GM18511 (cell line): ENCODE data around the gene KRTAP1-1.
"Not testable (repeated sequence)": the region's sequence is repeated elsewhere in the genome, so short reads cannot be mapped to it uniquely, and the experiment has no call there.

ENCODE experiments used
- ATAC-seq: cut with Tn5 transposase; IDR thresholded peaks from one replicate; pipeline ENCODE4 v1.9.1; 2021; ENCODE audit warnings: mild to moderate bottlenecking, moderate library complexity; ENCODE audit not compliant: unreplicated experiment

Gene KRTAP1-1

DNA sequence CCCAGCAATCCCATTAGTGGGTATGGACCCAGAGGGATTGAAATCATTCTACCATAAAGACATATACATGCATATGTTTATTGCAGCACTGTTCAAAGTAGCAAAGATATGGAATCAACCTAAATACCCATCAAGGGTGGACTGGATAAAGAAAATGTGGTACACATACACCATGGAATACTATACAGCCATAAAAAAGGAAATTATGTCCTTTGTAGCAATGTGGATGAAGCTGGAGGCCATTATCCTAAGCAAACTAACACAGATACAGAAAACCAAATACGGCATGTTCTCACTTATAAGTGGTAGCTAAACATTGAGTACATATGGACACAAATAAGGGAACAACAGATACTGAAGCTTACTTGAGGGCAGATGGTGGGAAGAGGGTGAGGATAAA lies 16.3 kb upstream of the KRTAP1-1 start:
- no peak for ATAC-seq

DNA sequence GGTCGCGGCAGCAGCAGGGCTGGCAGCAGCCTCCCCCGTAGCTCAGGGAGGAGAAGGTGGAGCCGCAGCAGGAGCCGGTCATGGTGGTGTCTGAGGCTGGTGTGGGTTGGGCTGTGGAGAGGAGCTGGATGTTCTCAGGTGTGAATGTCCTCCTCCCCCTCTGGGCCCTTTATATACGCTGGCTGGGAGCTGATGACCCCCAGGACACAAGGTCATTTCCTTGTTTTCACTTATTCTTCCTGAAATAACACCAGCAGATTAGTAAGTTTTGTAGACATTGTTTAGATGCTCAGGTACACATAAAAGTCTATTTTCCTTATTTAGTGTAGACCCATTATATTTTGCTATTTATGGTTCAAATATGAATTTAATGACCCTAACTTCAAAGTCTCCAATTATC lies 13.9 kb upstream of the KRTAP1-1 start, which contains the start of gene KRTAP2-2:
TSS of gene KRTAP2-2 (minus strand) at position 101 of the 400 bp plus-strand sequence. CDS start at position 82, 19 bp downstream.
- not testable (repeated sequence) for ATAC-seq

DNA sequence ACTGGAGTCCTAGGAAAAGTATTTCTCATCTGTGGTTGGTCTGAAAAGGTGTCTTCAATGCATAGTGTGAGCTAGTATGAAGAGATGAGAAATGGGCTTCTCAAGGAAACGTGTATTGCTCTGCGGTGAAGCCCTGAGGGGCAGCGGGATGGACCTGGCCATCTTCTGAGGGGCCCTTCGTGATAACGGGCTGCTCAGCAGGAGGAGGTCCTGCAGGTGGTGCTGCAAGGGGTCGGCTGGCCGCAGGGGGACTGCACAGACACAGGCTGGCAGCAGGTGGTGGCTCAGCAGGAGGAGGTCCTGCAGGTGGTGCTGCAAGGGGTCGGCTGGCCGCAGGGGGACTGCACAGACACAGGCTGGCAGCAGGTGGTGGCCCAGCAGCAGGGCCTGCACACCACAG lies 13.3 kb upstream of the KRTAP1-1 start:
- not testable (repeated sequence) for ATAC-seq

DNA sequence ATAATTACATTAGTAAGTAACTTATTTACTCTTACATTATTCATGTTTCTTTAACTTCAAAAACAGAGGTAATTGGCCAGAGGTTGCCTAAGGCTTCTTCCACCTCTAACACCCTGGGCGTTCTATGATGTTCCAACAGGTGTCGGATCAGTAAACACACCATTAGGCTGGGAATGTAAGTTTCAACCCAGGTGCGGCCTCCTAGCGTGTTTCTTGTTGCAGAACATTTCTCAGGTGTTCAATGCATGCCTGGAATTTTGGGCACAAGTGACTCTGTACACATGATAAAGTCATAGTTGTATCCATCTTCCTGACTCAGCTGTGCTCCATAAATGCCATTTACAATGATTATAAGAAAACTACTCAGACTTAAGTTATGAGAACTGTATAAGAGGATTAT lies 12.8 kb upstream of the KRTAP1-1 start:
- ATAC-seq: no peak

DNA sequence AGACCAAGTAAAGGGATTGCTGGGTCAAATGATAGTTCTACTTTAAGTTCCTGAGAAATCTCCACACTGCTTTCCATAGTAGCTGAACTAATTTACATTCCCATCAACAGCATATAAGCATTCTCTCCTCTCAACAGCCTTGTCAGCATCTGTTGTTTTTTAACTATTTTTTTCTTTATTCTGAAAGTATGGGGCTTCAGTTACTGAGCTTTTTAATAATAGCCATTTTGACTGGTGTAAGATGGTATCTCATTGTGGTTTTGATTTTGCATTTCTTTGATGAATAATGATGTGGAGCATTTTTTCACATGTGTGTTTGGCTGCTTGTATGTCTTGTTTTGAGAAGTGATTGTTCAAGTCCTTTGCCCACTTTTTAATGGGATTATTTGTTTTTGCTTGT lies 11.3 kb upstream of the KRTAP1-1 start:
- ATAC-seq: no peak

DNA sequence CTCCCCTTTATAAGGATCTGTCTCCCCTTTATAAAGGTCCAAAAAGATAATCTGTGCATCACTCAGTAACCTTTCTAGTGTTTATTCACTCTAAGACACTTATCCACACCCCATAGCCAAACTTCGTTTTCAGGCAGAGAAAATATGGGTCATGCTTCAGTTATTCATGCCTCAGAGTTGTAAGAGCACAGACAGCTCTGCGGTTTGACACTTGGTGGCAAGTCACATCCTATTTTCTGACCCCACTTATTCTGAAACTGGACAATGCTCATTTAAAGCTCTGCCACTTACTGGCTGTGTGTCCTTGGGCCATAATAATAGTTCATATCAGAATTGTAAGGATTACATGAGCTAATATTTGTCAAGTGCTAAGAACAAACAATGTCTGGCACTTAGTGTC lies 7.9 kb upstream of the KRTAP1-1 start:
- ATAC-seq: no peak

DNA sequence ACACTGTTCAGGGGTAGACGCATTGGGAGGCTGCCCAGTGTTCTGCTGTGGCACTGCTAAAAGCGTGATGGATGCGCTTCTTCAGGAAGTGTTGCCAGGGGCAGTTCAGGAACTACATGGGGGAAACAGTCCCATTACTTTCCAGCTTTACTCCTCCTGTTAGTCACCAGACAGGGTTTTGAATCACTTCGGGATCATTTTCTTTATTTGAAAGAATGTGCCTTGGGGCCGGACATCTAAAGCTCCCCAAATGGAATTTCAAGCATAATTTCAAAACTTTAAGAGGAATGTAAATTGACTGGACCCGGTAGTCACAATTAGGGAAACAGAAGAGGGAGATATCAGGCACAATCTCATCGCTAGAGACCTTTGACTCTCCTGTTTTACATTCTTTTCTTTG lies 7.2 kb upstream of the KRTAP1-1 start:
- ATAC-seq: no peak

DNA sequence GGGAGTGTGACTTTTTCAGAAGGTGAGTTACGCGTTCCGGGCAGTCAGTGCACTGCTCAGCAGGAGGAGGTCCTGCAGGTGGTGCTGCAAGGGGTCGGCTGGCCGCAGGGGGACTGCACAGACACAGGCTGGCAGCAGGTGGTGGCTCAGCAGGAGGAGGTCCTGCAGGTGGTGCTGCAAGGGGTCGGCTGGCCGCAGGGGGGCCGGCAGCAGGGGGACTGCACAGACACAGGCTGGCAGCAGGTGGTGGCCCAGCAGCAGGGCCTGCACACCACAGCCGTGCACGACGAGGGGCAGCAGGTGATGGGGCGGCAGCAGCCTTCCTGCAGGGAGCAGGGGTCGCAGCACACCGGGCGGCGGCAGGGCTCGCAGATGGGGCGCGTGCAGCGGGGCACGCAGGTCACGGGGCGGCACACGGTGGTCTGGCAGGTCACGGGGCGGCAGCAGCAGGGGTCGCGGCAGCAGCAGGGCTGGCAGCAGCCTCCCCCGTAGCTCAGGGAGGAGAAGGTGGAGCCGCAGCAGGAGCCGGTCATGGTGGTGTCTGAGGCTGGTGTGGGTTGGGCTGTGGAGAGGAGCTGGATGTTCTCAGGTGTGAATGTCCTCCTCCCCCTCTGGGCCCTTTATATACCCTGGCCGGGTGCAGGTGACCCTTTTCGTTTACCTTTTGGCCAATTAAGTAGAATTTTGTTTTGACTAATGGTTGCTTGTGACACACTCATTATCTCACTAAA lies 5.7 kb upstream of the KRTAP1-1 start, which contains the start of gene KRTAP2-1:
TSS of gene KRTAP2-1 (minus strand) at position 582 of the 731 bp plus-strand sequence. CDS start at position 533, 49 bp downstream.
- ATAC-seq: not testable (repeated sequence)

DNA sequence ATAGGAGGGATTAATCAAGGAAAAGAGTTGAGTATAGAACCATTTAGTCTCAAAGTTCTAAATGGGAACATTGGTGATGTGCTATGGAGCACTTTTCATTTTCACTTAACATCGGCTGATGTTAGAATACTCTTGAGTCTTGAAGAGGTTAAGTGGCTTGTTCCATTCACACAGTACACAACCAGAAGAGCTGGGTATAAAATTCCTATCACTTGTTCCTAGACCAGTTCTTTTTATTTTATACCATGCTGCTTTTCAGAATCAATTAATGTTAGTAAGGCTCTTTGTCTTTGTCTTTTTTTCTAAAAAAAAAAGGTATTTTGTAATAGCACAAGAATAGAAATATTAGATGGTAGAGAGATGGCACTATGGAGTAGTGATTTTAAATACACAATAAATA lies 1.7 kb upstream of the KRTAP1-1 start:
- ATAC-seq: no peak

DNA sequence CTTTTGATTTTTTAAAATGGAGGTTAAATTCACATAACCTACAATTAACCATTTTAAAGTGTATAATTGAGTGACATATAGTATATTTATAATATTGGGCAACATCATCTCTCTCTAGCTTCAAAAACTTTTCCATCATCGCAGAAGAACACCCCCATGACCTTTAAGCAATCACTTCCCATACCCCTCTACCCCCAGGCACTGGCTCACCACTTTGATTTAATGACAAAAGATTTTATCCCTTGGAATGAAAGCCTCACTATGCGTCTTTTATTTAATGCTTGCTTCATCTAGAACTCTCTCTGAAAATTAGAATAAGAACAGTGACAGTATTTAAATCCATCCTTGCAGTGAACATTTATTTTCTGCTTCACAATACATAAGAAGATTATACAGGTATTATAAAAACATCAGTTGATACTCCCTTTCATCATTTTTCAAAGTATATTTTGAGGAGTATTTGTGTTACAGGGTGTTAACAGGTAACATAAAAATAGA lies 3.3 kb downstream of the KRTAP1-1 start:
- ATAC-seq: no peak

DNA sequence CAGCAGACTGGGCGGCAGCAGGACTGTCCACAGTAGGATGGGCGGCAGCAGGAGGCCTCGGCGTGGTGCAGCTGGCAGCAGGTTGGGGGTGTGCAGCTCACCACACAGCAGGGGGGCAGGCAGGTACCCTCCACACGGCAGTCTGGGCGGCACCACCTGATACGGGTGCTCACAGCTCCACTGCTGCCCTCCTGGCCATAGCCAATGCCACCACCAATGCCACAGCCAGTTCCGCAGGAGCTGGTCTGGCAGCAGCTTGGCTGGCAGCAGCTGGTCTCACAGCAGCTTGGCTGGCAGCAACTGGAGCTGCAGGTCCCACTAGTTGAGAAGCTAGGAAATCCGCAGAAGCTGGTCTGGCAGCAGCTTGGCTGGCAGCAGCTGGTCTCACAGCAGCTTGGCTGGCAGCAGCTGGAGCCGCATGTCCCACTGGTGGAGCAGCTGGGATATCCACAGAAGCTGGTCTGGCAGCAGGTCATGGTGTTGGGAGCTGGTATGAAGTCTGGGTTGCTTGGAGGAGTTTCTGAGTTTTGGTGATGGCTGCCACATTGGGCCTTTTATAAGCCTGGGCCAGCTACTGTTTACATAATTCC lies 6.8 kb downstream of the KRTAP1-1 start, which contains the start of gene KRTAP1-3:
TSS of gene KRTAP1-3 (minus strand) at position 529 of the 590 bp plus-strand sequence. CDS start at position 476, 53 bp downstream.
- not testable (repeated sequence) for ATAC-seq

DNA sequence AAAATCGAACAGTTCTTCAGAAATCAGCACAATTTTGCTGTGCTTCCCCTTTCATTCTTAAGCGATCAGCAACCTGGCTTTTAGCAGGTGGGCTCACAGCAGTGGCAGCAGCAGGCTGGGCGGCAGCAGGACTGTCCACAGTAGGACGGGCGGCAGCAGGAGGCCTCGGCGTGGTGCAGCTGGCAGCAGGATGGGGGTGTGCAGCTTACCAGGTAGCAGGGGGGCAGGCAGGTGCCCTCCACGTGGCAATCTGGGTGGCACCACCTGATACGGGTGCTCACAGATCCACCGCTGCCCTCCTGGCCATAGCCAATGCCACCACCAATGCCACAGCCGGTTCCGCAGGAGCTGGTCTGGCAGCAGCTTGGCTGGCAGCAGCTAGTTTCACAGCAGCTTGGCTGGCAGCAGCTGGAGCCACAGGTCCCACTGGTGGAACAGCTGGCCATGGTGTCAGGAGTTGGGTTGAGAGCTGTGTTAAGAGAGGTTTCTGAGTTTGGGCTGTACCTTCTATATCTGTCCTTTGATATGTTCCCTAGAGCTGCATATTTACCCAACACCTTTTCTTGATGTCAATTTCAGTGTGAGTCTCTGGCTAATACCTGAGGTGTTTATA lies 11.5 kb downstream of the KRTAP1-1 start, which contains the start of gene KRTAP1-4:
TSS of gene KRTAP1-4 (minus strand) at position 563 of the 613 bp plus-strand sequence. CDS start at position 446, 117 bp downstream.
- no peak for ATAC-seq

DNA sequence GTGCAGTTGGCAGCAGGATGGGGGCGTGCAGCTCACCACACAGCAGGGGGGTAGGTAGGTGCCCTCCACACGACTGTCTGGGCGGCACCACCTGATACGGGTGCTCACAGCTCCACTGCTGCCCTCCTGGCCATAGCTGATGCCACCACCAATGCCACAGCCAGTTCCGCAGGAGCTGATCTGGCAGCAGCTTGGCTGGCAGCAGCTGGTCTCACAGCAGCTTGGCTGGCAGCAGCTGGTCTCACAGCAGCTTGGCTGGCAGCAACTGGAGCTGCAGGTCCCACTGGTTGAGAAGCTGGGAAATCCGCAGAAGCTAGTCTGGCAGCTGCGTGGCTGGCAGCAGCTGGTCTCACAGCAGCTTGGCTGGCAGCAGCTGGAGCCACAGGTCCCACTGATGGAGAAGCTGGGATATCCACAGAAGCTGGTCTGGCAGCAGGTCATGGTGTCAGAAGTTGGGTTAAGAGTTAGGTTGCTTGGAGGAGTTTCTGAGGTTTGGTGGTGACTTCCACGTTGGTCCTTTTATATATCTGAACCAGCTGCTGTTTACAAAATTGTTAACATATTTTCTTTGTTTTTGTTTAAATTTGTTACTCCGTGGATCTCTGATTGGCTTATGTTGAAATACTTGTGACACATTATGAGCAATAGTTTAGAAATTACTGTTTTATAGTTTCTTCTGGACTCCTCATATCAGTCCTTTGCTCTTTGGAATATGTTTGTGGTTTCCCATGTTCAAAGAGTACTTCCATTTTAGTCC lies 14.4 kb downstream of the KRTAP1-1 start, which contains the start of gene KRTAP1-5:
TSS of gene KRTAP1-5 (minus strand) at position 494 of the 757 bp plus-strand sequence. CDS start at position 441, 53 bp downstream.
- ATAC-seq: no peak

DNA sequence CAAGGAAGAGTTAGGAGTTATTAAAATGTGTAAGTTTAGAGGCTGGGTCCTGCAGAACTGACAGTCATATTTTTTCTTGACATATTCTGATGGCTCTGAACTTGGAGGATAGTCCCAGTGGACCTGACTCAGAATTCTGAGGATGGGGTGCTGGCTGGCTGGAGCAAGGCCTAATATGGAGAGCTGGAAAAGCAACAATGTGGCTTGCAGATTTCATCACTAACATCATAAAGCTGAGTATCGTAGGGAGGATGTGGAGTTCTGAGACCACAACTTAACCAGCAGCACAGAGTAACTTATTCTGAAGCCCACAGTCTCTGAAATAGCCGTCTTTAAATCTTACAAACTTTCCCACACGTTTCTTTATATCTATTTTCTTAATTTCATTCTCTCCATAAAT lies 16.6 kb downstream of the KRTAP1-1 start:
- ATAC-seq: no peak

DNA sequence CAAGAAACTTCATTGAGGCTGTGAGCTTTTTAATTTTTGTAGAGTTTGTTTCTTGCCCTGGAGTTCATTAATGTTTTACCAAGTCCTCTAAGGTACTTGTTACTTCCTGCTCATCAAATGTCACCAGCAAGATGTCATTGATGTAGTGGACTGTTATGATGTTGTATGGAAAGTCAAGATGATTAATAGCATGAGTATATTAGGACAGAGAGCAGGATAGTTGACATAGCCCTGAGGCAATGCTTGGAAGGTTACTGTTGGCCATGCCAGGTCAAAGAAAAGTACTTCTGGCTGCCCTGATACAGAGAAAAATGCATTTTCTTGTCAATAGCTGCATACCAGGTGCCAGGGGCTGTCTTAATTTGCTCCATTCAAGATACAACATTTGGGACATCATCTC lies 20.9 kb downstream of the KRTAP1-1 start:
- ATAC-seq: no peak

DNA sequence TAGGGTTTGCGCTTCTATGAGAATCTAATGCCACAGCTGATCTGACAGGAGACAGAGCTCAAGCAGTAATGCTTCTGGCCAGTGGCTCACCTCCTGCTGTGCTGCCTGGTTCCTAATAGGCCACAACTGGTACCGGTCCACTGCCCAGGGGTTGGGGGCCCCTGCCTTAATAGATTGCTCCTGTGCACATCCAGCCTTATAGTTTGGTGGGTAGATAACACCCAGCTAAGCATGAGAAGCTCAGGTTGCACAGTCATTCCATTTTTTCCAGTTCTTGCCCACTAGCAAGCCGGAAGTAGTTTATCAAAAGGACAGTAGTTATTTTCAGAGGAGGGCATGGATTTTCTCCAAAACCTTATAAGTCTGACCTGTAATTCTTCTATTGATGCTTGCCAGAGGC lies 21.8 kb downstream of the KRTAP1-1 start:
- ATAC-seq: no peak

DNA sequence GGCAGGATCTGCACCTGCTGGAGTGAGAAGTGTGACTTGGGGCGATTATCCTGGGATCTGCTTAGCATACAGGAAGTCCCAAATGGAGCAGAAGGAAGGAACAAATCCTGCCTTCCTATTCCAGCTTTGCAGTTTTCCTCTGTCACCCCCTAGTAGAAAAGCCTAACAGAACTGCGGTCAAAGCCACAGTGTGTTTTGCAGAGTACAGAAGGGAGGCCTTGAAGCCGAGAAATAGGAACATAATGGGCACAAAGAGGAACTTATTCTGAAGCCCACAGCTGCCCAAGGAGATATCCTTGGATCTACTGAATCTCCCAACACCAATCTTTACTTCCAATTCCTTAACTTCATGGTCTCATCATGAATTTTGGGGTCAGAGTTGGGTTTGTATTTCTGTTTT lies 22.7 kb downstream of the KRTAP1-1 start:
- no peak for ATAC-seq

DNA sequence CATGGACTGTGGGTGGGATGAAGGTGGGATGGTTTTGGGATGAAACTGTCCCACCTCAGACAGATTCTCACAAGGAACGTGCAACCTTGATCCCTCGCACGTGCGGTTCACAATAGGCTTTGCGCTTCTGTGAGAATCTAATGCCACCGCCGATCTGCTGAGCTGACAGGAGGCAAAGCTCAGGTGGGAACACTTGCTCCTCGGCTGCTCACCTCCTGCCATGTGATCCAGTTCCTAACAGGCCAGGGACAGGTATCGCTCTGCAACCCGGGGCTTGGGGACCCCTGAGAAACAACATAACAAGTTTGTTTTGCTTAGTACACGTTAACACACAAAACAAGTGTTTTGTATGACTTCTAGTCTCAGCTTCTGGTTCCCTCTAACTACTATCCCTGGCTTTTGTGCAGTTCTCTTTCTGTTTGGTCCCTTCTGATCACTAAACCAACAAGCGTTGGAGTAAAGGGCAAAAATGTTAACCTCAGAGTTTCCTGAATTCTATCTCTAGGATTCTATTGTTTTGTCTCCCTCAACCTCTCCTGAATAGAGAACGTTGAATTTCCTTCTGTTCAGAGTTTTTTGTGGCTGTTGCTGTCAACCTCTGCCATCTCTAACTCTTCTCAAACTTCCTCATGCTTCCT lies 24.6 kb downstream of the KRTAP1-1 start:
- no peak for ATAC-seq

DNA sequence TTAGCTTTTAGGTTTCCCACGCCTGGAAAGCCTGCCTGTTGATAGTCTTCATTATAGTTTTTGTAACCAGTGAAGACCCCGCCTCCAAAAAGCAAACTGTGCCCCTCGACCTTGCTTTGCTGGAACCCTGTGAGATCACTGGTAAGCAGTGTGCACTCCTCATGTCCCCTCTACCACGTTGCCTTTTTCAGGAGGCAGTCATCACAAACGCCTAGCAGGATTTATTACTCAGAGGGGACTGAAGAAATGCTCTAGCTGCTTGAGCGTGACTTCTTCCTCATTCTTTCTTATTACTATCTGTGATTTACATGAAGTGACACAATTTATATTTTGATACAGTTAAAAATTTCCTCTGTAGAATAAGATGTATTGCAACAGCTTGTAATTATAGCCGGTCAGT lies 25.8 kb downstream of the KRTAP1-1 start:
- ATAC-seq: no peak

DNA sequence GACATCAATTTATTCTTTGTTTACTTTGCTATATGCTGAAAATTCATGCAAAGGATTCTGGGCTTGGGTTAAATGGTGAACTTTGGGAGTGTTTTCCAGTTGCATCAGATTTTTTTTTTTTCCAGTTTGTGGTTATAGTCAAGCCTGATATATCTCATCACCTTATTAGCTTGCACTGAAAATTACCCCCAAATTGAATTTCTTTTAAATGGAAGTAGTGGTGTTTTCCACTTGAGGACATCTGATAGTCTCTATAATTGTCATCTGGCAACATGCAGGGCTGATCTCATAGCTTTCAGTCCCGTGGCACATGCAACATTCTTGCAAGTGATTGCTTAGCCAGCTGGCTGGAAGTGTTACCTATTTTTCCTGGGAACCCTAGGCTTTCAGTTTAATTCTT lies 27.6 kb downstream of the KRTAP1-1 start:
- no peak for ATAC-seq
